ENCODE results near the gene FER.
"Not testable (repeated sequence)": the region's sequence is repeated elsewhere in the genome, so short reads cannot be mapped to it uniquely, and the experiment has no call there.

Gene FER

DNA sequence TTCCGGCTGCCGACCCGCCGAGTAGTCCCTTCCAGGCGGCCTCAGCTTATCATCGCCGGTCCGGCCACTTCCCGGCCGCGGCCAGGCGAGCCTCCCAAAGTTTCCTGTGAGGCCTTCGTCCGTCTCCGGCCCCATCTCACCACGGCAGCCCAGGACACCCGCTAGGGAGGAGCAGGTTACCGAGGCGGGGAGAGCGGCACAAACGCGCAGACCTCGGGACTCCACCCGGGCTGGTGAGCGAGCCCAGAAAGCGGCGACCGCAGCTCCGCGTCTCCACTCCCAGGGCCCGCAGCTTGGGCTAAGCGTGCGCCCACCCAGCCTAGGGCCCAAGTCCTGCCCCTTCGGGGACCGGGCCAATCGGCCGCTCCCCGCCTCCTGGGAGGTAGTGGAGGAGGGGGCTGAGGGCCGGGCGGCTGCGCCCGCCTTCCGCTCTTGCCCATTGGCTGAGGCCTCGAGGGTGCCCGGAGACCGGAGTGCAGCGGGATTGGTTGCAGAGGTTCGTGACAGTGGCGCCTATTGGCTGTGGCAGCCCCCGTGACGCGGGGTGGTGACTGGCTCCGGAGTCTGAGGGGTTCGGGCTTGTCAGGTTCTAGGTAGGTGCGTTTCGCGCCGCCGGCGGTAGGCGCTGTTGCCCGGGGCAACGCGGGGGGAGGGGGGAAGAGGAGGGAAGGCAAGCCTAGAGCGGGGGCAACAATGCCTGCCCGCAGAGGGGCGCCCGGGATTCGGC, 867 bp downstream of the FER start:
- DNase-seq: peak; percentile 99

DNA sequence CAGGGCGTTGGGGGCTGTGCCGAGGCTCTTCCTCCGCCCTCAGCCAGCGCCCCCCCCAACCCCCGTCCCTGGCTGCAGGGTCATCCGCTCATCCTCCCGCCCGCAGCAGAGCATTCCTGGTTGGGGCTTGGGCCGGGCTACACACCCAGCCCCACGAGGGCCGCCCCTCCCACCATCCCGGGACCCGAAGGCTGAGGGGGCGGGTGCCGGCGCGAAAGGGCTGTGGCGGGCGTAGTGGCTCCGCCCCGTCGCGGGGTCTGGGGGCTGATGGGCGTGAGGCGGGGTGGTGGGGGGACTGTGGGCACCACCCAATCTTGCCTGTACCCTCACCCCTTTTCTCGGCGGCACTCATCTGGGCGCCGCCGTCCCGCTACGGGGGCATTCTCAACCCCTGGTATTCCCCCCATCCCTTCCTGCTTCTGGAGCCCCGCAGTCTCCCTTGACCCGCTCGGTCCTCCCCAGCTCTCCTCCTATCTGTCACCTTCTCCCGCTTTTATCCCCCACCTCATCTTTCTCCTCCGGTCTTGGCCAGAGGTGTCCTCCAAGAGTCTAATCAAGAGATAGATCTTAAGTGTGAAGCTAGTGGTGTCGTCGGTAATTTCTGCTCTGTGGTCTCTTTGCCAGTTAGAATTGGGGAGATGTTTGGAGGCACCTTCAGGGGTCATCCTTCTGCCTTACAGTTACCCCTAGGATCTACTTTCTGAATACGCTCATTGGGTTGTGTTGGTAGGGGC, 1.6 kb downstream of the FER start:
- DNase-seq: no peak

DNA sequence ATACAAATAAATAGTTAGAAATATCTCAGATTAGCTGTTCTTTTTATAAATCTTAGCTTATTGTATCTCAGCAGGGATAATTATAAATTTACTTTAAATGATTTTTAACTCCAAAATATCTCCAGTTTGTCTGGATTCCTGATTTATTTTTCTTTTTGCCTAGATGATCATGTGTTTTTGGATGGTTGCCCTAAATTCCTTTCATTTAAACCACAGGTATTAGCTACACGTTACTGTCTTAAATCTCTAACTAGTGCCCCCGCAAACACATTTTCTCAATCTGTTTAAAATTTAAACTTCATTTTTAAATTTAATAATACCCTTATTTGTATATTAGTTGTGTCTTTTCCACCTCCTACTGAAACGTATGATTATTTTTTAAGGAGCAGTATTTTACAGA, 5.6 kb downstream of the FER start:
- no peak for DNase-seq

GRCh38 chr5:108753877-108754276, 6.2 kb downstream of the FER start:
- no peak for DNase-seq

DNA sequence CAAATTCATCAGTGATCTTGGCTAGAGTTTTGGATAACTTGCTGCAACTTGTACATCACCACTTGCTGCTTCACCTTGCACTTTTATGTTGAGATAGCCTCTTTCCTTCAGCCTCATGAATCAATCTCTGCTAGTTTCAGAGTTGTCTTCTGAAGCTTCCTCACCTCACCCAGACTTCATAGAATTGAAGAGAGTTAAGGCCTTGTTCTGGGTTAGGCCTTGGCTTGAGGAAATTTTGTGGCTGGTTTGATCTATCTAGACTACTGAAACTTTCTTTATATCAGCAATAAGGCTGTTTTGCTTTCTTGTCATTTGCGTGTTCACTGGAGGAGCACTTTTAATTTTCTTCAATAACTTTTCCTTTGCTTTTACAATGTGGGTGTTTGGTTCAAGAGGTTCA, 12.8 kb downstream of the FER start:
- no peak for DNase-seq

DNA sequence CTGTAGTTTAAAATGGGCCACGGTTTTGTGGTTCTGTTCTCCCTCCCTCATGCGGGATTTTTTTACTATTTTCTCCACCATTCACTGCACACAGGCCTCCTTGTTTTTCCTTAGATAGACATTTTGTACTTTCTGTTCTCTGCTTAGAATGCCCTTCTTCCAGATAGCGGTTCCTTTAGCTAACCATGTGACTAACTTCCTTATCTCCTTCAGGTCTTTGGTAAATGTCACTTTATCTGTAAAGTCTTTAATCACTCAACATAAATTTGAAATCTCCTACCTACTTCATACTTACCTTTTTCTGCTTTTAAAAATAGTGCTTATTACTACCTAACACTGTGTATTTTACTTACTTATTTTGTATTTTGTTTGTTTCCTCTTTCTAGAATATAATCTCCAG, 15.0 kb downstream of the FER start:
- DNase-seq: no peak

DNA sequence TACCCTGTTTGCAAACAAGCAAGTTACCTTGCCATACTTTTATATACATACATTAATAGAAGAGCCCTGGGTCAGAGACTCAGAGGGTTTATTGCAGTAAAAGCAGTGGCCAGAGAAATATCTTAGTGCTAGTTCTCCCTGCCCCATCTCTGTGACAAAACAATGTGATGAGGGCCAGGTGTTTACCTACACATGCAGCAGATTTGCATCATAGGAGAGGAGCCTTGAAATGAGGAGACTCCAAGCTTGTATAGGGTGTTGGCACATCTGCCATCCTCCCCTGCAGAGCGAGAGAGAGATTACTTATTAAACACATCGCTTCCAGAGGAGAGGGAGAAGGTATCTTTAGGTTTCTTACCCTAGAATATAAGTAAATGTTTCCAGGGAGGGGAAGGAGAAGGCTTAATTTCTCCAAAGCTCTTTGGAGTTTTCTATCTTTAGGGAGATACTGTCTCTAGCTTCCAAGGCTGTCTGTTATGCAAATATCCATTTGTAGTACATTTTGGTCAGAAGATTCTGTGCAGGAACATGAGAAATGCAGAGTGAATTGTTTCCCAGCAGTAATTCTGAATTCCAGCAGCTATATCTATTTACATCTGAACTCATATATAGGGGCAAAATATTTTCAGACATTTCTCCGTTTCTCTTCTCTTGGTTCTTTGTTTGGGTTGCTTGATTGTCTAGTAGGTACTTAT, 15.7 kb downstream of the FER start:
- no peak for DNase-seq

- no peak for DNase-seq
These were observed 17.9 kb downstream of the FER start for GRCh38 chr5:108765647-108766046.

GRCh38 chr5:108766916-108767315, 19.2 kb downstream of the FER start:
- not testable (repeated sequence) for DNase-seq

DNA sequence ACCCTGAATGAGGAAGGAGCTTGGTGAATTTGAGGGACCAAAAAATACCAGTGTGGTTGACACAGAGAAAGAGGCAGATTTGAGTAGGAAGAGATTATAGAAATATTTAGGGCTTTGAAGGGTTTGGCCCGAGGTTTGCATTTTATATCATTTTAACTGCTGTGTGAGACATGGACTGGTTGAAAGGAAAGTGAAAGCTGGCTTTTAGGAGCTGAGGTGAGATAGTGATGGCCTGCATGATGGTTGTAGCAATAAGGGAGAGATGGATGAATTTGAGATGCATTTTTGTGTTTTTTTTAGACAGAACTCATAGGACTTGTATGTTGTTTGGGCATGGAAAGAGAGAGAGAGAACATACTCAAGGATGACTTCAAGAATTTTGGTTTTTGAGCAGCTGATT, 21.7 kb downstream of the FER start:
- no peak for DNase-seq

GRCh38 chr5:108772626-108773025, 24.9 kb downstream of the FER start:
- DNase-seq: no peak

- DNase-seq: no peak
These were observed 25.6 kb downstream of the FER start for GRCh38 chr5:108773330-108773729.

- DNase-seq: not testable (repeated sequence)
These were observed 26.4 kb downstream of the FER start for GRCh38 chr5:108774079-108774478.

DNA sequence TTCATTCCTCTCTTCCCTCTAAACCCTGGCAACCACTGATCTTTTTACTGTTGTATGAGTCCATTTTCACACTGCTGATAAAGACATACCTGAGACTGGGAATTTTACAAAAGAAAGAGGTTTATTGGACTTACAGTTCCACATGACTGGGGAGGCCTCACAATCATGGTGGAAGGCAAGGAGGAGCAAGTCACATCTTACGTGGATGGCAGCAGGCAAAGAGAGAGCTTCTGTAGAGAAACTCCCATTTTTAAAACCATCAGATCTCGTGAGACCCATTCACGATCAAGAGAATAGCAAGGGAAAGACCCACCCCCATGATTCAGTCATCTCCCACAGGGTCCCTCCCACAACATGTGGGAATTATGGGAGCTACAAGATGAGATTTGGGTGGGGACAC, 29.9 kb downstream of the FER start:
- not testable (repeated sequence) for DNase-seq

DNA sequence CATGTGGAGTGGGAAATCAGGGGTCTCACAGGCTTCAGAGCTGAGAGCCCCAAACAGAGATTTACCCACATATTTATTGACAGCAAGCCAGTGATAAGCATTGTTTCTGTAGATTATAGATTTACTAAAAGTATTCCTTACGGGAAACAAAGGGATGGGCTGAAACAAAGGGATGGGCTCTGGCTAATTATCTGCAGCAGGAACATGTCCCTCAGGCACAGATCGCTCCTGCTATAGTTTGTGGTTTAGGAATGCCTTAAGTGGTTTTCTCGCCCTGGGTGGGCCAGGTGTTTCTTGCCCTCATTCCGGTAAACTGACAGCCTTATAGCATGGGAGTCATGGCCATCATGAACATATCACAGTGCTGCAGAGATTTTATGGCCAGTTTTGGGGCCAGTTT, 36.9 kb downstream of the FER start:
- not testable (repeated sequence) for DNase-seq

DNA sequence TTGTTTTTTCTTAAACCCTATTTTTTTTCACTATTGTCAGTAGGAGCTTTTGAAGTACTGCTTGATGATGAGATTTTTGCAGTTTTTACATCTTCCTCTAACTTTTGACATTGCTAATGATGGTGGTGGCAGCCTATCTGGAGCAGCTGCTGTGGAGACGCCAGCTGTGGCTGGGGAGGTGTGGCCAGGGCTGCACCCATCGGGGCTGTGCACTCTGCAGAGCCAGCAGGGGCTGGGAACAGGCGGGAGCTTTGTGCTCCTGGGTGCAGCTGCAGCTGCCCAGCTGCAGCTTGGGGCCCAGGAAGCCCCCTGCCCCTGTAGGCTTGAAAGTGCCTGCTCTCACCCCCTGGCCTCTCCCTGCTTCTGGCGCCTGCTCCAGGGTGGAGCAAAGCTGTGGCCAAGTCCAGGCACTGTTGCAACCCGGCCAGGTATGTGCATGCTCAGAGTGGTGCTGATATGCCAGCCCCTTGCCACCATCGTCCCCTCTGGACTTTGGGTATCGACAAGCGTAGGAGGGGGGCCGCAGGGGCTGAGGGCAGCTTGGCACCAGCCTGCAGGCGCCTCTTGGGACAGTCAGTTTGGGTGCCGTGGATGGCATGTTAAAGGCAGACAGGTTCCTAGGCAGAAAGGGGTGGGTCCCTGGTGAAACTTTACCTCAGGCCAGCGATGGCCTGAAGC, 39.2 kb downstream of the FER start:
- no peak for DNase-seq

DNA sequence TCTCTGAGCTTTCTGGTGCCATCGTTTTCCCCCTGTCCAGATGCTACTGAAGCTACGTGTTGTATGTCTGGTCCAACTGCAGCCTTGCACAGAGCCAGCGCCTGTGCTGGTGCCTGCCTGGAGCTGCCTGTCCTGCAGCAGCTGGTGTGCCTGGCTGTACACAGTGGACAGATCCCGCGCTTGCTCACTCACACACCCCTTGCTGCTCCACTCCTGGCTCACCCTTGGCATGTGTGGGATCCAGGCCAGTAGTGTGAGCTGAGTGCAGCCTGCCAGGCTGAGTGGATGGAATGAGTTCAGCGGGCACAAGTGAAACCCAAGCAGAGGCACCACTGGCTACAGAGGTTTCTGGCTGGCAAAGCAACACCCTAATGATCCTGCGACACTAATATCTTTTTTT, 40.4 kb downstream of the FER start:
- DNase-seq: peak; percentile 70

DNA sequence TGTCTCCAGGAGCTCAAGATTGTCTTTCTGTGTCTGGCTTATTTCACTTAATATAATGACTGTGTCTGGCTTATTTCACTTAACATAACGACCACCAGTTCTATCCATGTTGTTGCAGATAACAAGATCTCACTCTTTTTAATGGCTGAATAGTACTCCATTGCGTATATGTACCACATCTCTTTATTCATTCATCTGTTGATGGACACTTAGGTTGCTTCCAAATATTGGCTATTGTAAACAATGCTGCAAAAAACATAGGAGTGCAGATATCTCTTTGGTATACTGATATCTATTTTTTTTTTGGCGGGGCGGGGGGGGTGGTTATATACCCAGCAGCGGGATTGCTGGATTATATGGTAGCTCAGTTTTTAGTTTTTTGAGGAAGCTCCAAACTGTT, 45.5 kb downstream of the FER start:
- no peak for DNase-seq

DNA sequence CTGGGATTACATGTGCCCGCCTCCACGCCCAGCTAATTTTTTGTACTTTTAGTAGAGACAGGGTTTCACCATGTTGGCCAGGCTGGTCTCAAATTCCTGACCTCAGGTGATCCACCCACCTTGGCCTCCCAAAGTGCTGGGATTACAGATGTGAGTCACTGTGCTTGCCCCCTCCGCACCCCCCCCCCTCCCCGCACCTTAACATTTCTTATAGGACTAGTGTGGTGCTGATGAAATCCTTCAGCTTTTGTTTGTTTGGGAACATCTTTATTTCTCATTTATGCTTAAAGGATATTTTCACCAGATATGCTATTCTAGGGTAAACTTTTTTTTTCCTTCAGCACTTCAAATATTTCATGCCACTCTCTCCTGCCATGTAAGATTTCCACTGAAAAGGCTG, 46.7 kb downstream of the FER start:
- not testable (repeated sequence) for DNase-seq

DNA sequence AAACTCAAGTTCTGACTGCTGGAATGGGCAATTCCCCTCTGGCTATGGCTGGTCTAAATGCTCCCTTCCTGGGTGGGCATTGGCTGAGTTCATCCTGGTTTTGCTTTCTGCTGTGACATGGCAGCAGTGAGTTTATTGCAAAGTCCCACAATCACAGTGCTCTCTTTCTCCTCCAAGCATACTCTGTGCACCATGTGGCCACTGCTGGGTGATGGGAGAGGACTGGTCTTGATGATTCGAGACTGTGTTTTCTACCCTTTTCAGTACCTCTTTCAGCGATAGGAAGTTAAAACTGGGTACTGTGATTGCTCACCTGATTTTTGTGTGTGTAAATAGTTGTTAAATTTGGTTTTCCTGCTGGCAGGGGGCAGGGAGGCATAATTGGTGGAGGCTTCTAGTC, 49.7 kb downstream of the FER start:
- DNase-seq: no peak

GRCh38 chr5:108797986-108798385, 50.3 kb downstream of the FER start:
- DNase-seq: no peak

DNA sequence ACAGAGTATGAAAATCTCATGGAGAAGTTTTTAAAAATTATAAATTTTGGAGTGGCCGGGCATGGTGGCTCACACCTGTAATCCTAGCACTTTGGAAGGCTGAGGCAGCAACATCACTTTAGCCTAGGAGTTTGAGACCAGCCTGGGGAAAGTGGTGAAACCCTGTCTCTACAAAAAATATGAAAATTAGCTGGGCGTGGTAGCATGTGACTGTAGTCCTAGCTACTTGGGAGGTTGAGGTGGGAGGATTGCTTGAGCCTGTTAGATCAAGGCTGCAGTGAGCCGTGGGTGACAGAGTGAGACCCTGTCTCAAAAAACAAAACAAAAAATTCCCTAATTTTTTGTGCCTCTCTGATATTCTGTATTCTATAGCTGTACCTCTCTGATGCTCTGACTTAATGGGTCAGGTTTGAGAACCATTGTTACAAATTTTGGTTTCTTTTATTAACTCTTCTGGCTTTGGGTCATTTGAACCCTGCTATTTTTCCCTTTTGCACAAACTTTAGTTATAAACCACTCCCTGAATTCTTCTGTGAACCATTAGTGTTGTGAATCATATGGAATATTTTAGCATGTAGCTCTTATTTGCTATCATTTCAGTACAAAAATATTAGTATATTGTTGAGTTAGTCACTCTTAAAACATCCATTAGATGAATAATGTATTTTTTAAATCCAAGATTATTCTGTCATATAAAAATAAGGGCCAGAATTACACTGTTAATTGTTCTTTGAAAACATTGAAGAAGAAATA, 51.0 kb downstream of the FER start:
- no peak for DNase-seq

DNA sequence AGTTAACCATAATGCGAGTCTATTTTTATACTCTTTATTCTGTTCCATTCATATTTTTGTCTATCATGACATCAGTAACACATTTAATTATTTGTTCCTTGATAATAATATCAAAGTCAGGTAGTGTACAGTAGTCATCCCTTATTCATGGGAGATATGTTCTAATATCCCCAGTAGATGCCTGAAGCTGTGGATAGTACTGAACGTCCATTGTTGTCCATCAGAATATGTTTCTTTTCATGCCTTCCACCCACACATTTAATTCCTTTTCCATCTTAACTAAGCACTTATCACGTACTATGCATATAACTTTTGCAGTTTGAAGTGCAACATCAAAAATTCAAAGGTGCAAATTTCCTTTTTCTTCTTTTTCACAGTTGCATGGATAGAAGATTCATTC, 53.6 kb downstream of the FER start:
- DNase-seq: no peak

All from femur (tissue), 1 donor.